SU-DHL-6 (cell line): ENCODE measurements around the gene FANCF.

Source experiments
- H2AFZ ChIP-seq: fragments of 200-600 bp; sonication (generic); 2 replicates; pipeline ENCODE4 v1.6.1; 2014; ENCODE audit warnings: low read depth, mild to moderate bottlenecking, moderate library complexity, mixed read lengths, antibody characterized with exemption, low read length; ENCODE audit not compliant: severe bottlenecking
- H3F3A ChIP-seq: fragments of 200-600 bp; shearing (Covaris generic); 2 replicates; pipeline ENCODE4 v1.6.0; 2016; ENCODE audit warnings: antibody characterized with exemption, mild to moderate bottlenecking; ENCODE audit not compliant: insufficient read depth
- H3K27ac ChIP-seq: fragments of 200-600 bp; sonication (generic); 2 replicates; pipeline ENCODE4 v1.5.1; 2016; ENCODE audit warnings: low read depth, mild to moderate bottlenecking, low read length, moderate library complexity, mixed read lengths
- H3K27me3 ChIP-seq: fragments of 200-600 bp; sonication (generic), shearing (Covaris generic); 2 replicates; pipeline ENCODE4 v1.6.0; 2014; ENCODE audit warnings: mild to moderate bottlenecking, low read length
- H3K36me3 ChIP-seq: fragments of 200-600 bp; sonication (generic); 2 replicates; pipeline ENCODE4 v1.6.1; 2014; ENCODE audit warnings: mild to moderate bottlenecking, low read length, mixed read lengths
- H3K4me2 ChIP-seq: fragments of 300-600, 200-600 bp; shearing (Covaris generic), sonication (generic); 2 replicates; pipeline ENCODE4 v1.6.0; 2014; ENCODE audit warnings: low read length, low read depth, mild to moderate bottlenecking; ENCODE audit not compliant: poor library complexity, severe bottlenecking
- H3K4me3 ChIP-seq: fragments of 200-600 bp; sonication (generic); 2 replicates; pipeline ENCODE4 v1.5.1; 2014; ENCODE audit warnings: antibody characterized with exemption, low read length, mild to moderate bottlenecking, mixed read lengths; ENCODE audit not compliant: insufficient read depth, poor library complexity, severe bottlenecking
- H3K79me2 ChIP-seq: fragments of 200-600 bp; sonication (generic); 2 replicates; pipeline ENCODE4 v1.6.1; 2014; ENCODE audit warnings: mild to moderate bottlenecking, low read length, moderate library complexity; ENCODE audit not compliant: insufficient read depth
- H3K9ac ChIP-seq: fragments of 200-600 bp; sonication (generic); 2 replicates; pipeline ENCODE4 v1.7.0; 2014; ENCODE audit warnings: mild to moderate bottlenecking, low read length
- H3K9me2 ChIP-seq: fragments of 200-600 bp; sonication (generic); replicated peaks from 2 replicates; pipeline ENCODE4 v1.6.1; 2014; ENCODE audit warnings: low read length; ENCODE audit not compliant: insufficient read depth
- H3K9me3 ChIP-seq: fragments of 200-600 bp; sonication (generic); 2 replicates; pipeline ENCODE4 v1.6.1; 2014; ENCODE audit warnings: low read length, mixed read lengths; ENCODE audit not compliant: insufficient read depth
- H4K20me1 ChIP-seq: fragments of 200-600 bp; sonication (generic); 2 replicates; pipeline ENCODE4 v1.6.1; 2014; ENCODE audit warnings: low read depth, mild to moderate bottlenecking, antibody characterized with exemption, low read length, moderate library complexity, mixed read lengths
- CTCF ChIP-seq: fragments of 200-600 bp; sonication (generic); IDR thresholded peaks from one replicate; pipeline ENCODE4 v1.5.1; 2017; ENCODE audit warnings: antibody characterized with exemption, mild to moderate bottlenecking, low read length, moderate library complexity; ENCODE audit not compliant: insufficient read depth, poor library complexity, severe bottlenecking
- EZH2phosphoT487 ChIP-seq: fragments of 200-600 bp; sonication (generic), shearing (Covaris generic); conservative IDR thresholded peaks from 2 replicates; pipeline ENCODE4 v1.6.1; 2018; ENCODE audit warnings: mild to moderate bottlenecking, antibody characterized with exemption, low read length, moderate library complexity, mixed read lengths

Gene FANCF, protein sequence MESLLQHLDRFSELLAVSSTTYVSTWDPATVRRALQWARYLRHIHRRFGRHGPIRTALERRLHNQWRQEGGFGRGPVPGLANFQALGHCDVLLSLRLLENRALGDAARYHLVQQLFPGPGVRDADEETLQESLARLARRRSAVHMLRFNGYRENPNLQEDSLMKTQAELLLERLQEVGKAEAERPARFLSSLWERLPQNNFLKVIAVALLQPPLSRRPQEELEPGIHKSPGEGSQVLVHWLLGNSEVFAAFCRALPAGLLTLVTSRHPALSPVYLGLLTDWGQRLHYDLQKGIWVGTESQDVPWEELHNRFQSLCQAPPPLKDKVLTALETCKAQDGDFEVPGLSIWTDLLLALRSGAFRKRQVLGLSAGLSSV

GRCh38 chr11:22625448-22626287 is at the start of gene FANCF:
Gene FANCF, minus strand, starts transcription at chr11:22625823. Its CDS starts 13 bp downstream, at chr11:22625810.
- TF ChIP-seq EZH2phosphoT487 (no peak), CTCF (no peak)
- peaks cover 25% of the 10 kb centered on the region for H3K79me2 ChIP-seq
- peak within 1 kb of the TSS; percentile 94 for H3K4me2 ChIP-seq
- peak within 1 kb of the TSS; percentile 96 for H2AFZ ChIP-seq
- peak within 1 kb of the TSS; percentile 88 for H3K4me3 ChIP-seq
- no peaks in the 10 kb centered on the region for H3K27me3 ChIP-seq
- no peaks in the 10 kb centered on the region for H3K9me2 ChIP-seq
- H3K9me3 ChIP-seq = no peaks in the 10 kb centered on the region
- H3K27ac ChIP-seq = peak within 1 kb of the TSS; percentile 52
- peaks cover 7% of the 10 kb centered on the region; the same call in 1 of the 2 replicates for H3F3A ChIP-seq
- peaks cover 13% of the 10 kb centered on the region; the same call in 1 of the 2 replicates for H4K20me1 ChIP-seq
- peaks cover 4% of the 10 kb centered on the region; the same call in 1 of the 2 replicates for H3K36me3 ChIP-seq
- H3K9ac ChIP-seq = peak within 1 kb of the TSS; percentile 81

- Histone ChIP-seq H3K9me3 (no peaks in the 10 kb centered on the region), H3F3A (no peaks in the 10 kb centered on the region), H3K4me3 (no peak overlapping the region), H3K36me3 (no peaks in the 10 kb centered on the region), H3K9ac (no peak overlapping the region), H3K27ac (no peak overlapping the region), H2AFZ (no peak overlapping the region), H3K79me2 (no peaks in the 10 kb centered on the region), H4K20me1 (0 out of 2 replicates have a peak, but pooled peaks cover 4% of the 10 kb centered on the region), H3K4me2 (no peak overlapping the region), H3K9me2 (no peaks in the 10 kb centered on the region), H3K27me3 (no peaks in the 10 kb centered on the region)
- TF ChIP-seq CTCF = no peak
- no peak for TF ChIP-seq EZH2phosphoT487
Measured at GRCh38 chr11:22674470-22675439, 49.1 kb upstream of the FANCF start.

DNA sequence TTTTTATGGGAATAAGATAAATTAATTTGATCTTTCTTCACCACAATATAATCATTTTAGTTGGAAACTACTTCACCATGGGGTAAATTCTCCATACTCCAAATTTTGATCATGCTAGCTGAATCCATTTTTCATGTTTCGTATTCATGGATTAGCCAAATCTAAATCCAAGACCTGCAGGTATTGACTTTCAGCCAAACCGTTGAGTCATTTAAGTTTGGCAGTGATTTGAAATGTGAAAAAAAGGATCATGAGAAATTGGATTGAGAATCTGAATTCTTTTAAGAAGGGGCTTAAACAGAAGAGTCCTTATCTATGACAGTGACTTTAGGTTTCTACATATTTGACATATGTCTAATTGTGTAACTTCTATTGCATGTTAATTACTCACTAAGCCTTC is 46.1 kb upstream of the FANCF start:
- Histone ChIP-seq H3F3A (no peaks in the 10 kb centered on the region), H3K9ac (no peak overlapping the region), H3K27ac (no peak overlapping the region), H3K4me3 (no peak overlapping the region), H2AFZ (no peak overlapping the region), H3K4me2 (no peak overlapping the region), H3K9me2 (no peaks in the 10 kb centered on the region), H3K79me2 (no peaks in the 10 kb centered on the region), H3K27me3 (no peaks in the 10 kb centered on the region), H3K36me3 (no peaks in the 10 kb centered on the region), H3K9me3 (no peaks in the 10 kb centered on the region), H4K20me1 (no peaks in the 10 kb centered on the region)
- no peak for TF ChIP-seq EZH2phosphoT487
- no peak for TF ChIP-seq CTCF
